Trophoblast cell (in vitro differentiated cells and primary cell): ENCODE data around the gene SLC2A6.
"Not testable (repeated sequence)": the region's sequence is repeated elsewhere in the genome, so short reads cannot be mapped to it uniquely, and the experiment has no call there.

Source experiments
- DNase-seq, 2 donors: peaks; one replicate each; pipeline ENCODE4 v3.0.0-alpha.2; 2016
- H2AFZ ChIP-seq: 2 replicates; pipeline ENCODE4 v1.6.1; 2013; ENCODE audit warnings: low read length, moderate library complexity, mild to moderate bottlenecking; ENCODE audit not compliant: insufficient read depth, poor library complexity
- H2AK5ac ChIP-seq: 2 replicates; pipeline ENCODE4 v1.6.1; 2013; ENCODE audit warnings: mild to moderate bottlenecking, low read length
- H2BK120ac ChIP-seq: 2 replicates; pipeline ENCODE4 v1.6.1; 2013; ENCODE audit warnings: low read length, mild to moderate bottlenecking, moderate library complexity; ENCODE audit not compliant: insufficient read depth, poor library complexity
- H2BK12ac ChIP-seq: 2 replicates; pipeline ENCODE4 v1.6.1; 2013; ENCODE audit warnings: mild to moderate bottlenecking, low read length, moderate library complexity
- H2BK5ac ChIP-seq: 2 replicates; pipeline ENCODE4 v1.6.1; 2013; ENCODE audit warnings: low read length, low read depth, moderate library complexity, mild to moderate bottlenecking; ENCODE audit not compliant: poor library complexity
- H3K14ac ChIP-seq: 2 replicates; pipeline ENCODE4 v1.6.1; 2013; ENCODE audit warnings: mild to moderate bottlenecking, low read length
- H3K18ac ChIP-seq: 2 replicates; pipeline ENCODE4 v1.6.1; 2013; ENCODE audit warnings: mild to moderate bottlenecking, low read length
- H3K23ac ChIP-seq: 2 replicates; pipeline ENCODE4 v1.6.1; 2013; ENCODE audit warnings: low read length
- H3K27ac ChIP-seq: 2 replicates; pipeline ENCODE4 v1.5.1; 2013; ENCODE audit warnings: low read depth, mild to moderate bottlenecking, inconsistent platforms, low read length, moderate library complexity
- H3K27me3 ChIP-seq: 2 replicates; pipeline ENCODE4 v1.6.1; 2013; ENCODE audit warnings: inconsistent platforms, mild to moderate bottlenecking, low read length, moderate library complexity; ENCODE audit not compliant: insufficient read depth
- H3K36me3 ChIP-seq, 2 experiments: 1 replicate in 1 of 2; 2 replicates in 1 of 2; pipeline ENCODE4 v1.6.1; 2013; ENCODE audit warnings: low read length in 2 of 2, mild to moderate bottlenecking in 2 of 2, moderate library complexity in 1 of 2; ENCODE audit not compliant: insufficient read depth in 2 of 2, control insufficient read depth in 1 of 2
- H3K4ac ChIP-seq: 2 replicates; pipeline ENCODE4 v1.6.1; 2013; ENCODE audit warnings: low read depth, mild to moderate bottlenecking, low read length, moderate library complexity
- H3K4me1 ChIP-seq, 2 experiments: 1 replicate in 1 of 2; 2 replicates in 1 of 2; pipeline ENCODE4 v1.6.1; 2013; ENCODE audit warnings: low read length in 2 of 2, mild to moderate bottlenecking in 2 of 2, moderate library complexity in 1 of 2; ENCODE audit not compliant: insufficient read depth in 2 of 2, control insufficient read depth in 1 of 2
- H3K4me2 ChIP-seq: 2 replicates; pipeline ENCODE4 v1.6.1; 2013; ENCODE audit warnings: inconsistent platforms, mild to moderate bottlenecking, low read length, moderate library complexity
- H3K4me3 ChIP-seq: 2 replicates; pipeline ENCODE4 v1.5.1; 2013; ENCODE audit warnings: mild to moderate bottlenecking, low read depth, low read length, inconsistent platforms
- H3K79me1 ChIP-seq: one replicate; pipeline ENCODE4 v1.6.1; 2013; ENCODE audit warnings: low read length
- H3K79me2 ChIP-seq: 2 replicates; pipeline ENCODE4 v1.6.1; 2013; ENCODE audit warnings: low read length, mild to moderate bottlenecking; ENCODE audit not compliant: control insufficient read depth, insufficient read depth, poor library complexity
- H3K9ac ChIP-seq: 2 replicates; pipeline ENCODE4 v1.6.1; 2013; ENCODE audit warnings: mild to moderate bottlenecking, low read length
- H3K9me3 ChIP-seq: 2 replicates; pipeline ENCODE4 v1.6.1; 2013; ENCODE audit warnings: low read depth, mild to moderate bottlenecking, control low read depth, inconsistent platforms, low read length; ENCODE audit not compliant: insufficient read depth
- H4K12ac ChIP-seq: 2 replicates; pipeline ENCODE4 v1.6.1; 2013; ENCODE audit warnings: low read depth, mild to moderate bottlenecking, low read length, moderate library complexity
- H4K8ac ChIP-seq: 2 replicates; pipeline ENCODE4 v1.6.1; 2013; ENCODE audit warnings: low read depth, mild to moderate bottlenecking, low read length, moderate library complexity
- H4K91ac ChIP-seq: one replicate; pipeline ENCODE4 v1.6.1; 2013; ENCODE audit warnings: low read depth, mild to moderate bottlenecking, low read length, moderate library complexity
- WGBS: extraction: QIAGEN DNeasy Blood & Tissue Kit; methylation state at CpG from one replicate; pipeline ENCODE4 v1.1.7; 2013; ENCODE audit warnings: missing lambda C conversion rate; ENCODE audit not compliant: insufficient read length, insufficient coverage; ENCODE audit errors: extremely low coverage; 5-methylcytosine and 5-hydroxymethylcytosine counted together

The SLC2A6 gene

DNA sequence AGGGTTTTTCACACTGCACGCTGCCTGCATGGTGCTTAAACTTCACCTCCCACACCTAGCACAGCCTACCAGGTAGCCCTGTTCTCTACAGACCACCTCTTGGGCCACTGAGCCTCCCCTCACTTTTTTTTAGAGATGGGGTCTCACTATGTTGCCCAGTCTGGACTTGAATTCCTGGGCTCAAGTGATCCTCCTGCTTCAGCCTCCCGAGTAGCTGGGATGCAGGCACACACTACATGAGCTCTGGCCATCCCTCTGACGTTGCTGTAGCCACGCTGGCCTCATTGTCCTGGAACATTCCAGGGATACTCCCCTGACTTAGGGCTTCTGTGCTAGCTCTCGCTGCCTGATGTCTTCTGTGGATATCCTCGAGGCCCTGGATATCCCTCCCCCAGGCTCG is 26.3 kb downstream of the SLC2A6 start:
- Histone ChIP-seq H3K27me3 (no peaks in the 10 kb centered on the region), H3K79me1 (no peaks in the 10 kb centered on the region)
- no CpG with 5 or more reads among the region's 7 CpGs for WGBS

DNA sequence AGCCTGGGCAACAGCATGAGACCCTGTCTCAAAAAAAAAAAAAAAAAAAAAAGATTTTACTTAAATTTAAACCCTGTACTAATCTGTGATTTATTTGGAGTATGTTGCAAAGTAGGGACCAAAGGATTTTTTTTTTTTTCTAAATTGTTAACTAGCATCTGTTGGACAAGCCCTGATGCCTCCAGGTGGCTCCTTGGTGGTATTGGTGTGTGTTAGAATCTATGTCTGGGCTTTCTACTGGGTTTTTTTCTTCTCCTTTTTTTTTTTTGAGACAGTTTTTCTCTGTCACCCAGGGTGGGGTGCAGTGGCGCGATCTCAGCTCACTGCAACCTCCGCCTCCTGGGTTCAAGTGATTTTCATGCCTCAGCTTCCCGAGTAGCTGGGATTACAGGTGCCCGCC is 27.0 kb downstream of the SLC2A6 start:
- H4K12ac ChIP-seq, H3K14ac ChIP-seq, H2BK12ac ChIP-seq, H3K18ac ChIP-seq, H2AFZ ChIP-seq, H3K4ac ChIP-seq, H4K91ac ChIP-seq, H3K4me1 ChIP-seq, H3K9ac ChIP-seq, H3K79me1 ChIP-seq, H3K27ac ChIP-seq, H3K36me3 ChIP-seq, DNase-seq, H3K4me2 ChIP-seq, H2BK5ac ChIP-seq, H2AK5ac ChIP-seq, H3K79me2 ChIP-seq, H3K23ac ChIP-seq, H3K27me3 ChIP-seq, H2BK120ac ChIP-seq, H3K4me3 ChIP-seq, H4K8ac ChIP-seq, H3K9me3 ChIP-seq: not testable (repeated sequence)
- WGBS, result no CpG with 5 or more reads among the region's 5 CpGs

More for the DNA sequence above, 26.3 kb downstream of the SLC2A6 start:
- no peak for DNase-seq
- Histone ChIP-seq H3K4me1 (no peaks in the 10 kb centered on the region), H3K23ac (no peak overlapping the region), H3K4ac (no peak overlapping the region), H4K12ac (no peak overlapping the region), H3K14ac (no peak overlapping the region), H2BK120ac (no peak overlapping the region), H3K4me2 (no peak overlapping the region), H4K91ac (no peak overlapping the region), H2BK12ac (no peak overlapping the region), H2AFZ (no peak overlapping the region), H4K8ac (no peak overlapping the region), H3K9ac (no peak overlapping the region), H3K27ac (no peak overlapping the region), H2AK5ac (no peak overlapping the region), H3K4me3 (no peak overlapping the region), H2BK5ac (no peak overlapping the region), H3K79me2 (no peaks in the 10 kb centered on the region), H3K36me3 (no peaks in the 10 kb centered on the region), H3K18ac (no peak overlapping the region), H3K9me3 (no peaks in the 10 kb centered on the region)

DNA sequence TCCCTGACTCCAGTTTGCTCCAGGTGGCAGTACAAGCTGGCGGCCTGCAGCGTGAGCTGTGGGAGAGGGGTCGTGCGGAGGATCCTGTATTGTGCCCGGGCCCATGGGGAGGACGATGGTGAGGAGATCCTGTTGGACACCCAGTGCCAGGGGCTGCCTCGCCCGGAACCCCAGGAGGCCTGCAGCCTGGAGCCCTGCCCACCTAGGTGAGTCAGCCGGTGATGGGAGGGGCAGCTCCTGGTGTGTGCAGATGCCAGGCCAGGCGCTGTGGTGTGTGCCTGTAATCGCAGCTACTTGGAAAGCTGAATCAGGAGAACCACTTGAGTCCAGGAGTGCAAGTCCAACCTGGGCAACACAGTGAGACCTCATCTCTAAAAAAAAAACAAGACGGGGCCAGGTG is 29.1 kb downstream of the SLC2A6 start:
- Histone ChIP-seq H2BK12ac (no peak overlapping the region), H3K27me3 (no peaks in the 10 kb centered on the region), H3K79me1 (no peaks in the 10 kb centered on the region), H4K8ac (no peak overlapping the region), H3K18ac (no peak overlapping the region), H4K91ac (no peak overlapping the region), H3K4me2 (no peak overlapping the region), H4K12ac (no peak overlapping the region), H3K79me2 (no peaks in the 10 kb centered on the region), H3K4me1 (no peaks in the 10 kb centered on the region), H2AFZ (no peak overlapping the region), H3K9me3 (no peaks in the 10 kb centered on the region), H2AK5ac (no peak overlapping the region), H3K23ac (no peak overlapping the region), H3K36me3 (no peaks in the 10 kb centered on the region), H3K4ac (no peak overlapping the region), H2BK120ac (no peak overlapping the region), H3K4me3 (peak overlapping the region; percentile 18), H2BK5ac (no peak overlapping the region), H3K9ac (no peak overlapping the region), H3K14ac (no peak overlapping the region), H3K27ac (no peak overlapping the region)
- DNase-seq, result no peak
- WGBS, result no CpG with 5 or more reads among the region's 12 CpGs

DNA sequence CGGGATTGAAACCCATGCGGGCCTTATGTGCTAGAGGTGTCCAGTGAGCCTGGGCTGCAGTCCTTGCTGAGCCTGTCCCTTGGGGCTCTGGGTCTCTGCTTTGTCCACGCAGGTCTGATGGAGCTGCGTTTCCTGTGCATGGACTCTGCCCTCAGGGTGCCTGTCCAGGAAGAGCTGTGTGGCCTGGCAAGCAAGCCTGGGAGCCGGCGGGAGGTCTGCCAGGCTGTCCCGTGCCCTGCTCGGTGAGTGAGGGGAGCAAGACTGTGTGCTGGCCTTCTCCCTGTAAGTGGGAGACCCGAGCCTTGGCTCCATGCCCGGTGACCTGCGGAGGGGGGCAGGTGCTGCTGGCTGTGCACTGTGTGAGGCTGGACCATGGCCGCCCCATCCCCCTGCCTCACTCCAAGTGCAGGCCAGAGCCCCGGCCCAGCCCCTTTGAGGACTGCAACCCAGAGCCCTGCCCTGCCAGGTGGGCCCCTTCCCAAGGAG is 30.4 kb downstream of the SLC2A6 start:
- no peaks in the 10 kb centered on the region for H3K79me2 ChIP-seq
- H3K23ac ChIP-seq, result no peak overlapping the region
- H4K8ac ChIP-seq, result no peak overlapping the region
- no peaks in the 10 kb centered on the region for H3K79me1 ChIP-seq
- H3K14ac ChIP-seq, result no peak overlapping the region
- H3K4me2 ChIP-seq, result no peak overlapping the region
- no peak overlapping the region for H3K4ac ChIP-seq
- no peak overlapping the region for H2BK5ac ChIP-seq
- H4K12ac ChIP-seq, result no peak overlapping the region
- H3K27me3 ChIP-seq, result no peaks in the 10 kb centered on the region
- H3K36me3 ChIP-seq, result no peaks in the 10 kb centered on the region
- no peaks in the 10 kb centered on the region for H3K9me3 ChIP-seq
- H2BK12ac ChIP-seq, result no peak overlapping the region
- WGBS, result no CpG with 5 or more reads among the region's 13 CpGs
- no peak overlapping the region for H2AFZ ChIP-seq
- H3K4me1 ChIP-seq, result no peaks in the 10 kb centered on the region
- H3K18ac ChIP-seq, result no peak overlapping the region
- no peak for DNase-seq
- H3K27ac ChIP-seq, result no peak overlapping the region
- H4K91ac ChIP-seq, result no peak overlapping the region
- H2AK5ac ChIP-seq, result no peak overlapping the region
- H2BK120ac ChIP-seq, result no peak overlapping the region
- no peak overlapping the region for H3K4me3 ChIP-seq
- H3K9ac ChIP-seq, result no peak overlapping the region
